A549 (cell line): ENCODE data around the gene COG8. TPM values are rescaled to one million over a fixed set of nuclear protein-coding genes. Genes with fewer than 3 reads are reported as not detected.

Experiments used
- ATAC-seq, 2 experiments: fragments of 200-7000 bp in 1 of 2; fragments of >200 bp in 1 of 2; cut with Nextera tagmentation in 1 of 2; cut with Tn5 transposase in 1 of 2; 3 replicates each; pipeline versions ENCODE4 v1.8.0 to v1.9.1; 2018 to 2020; ENCODE audit warnings: mild to moderate bottlenecking in 1 of 2, moderate library complexity in 1 of 2
- CTCF ChIA-PET: fragments of 300-600 bp; sonication (Branson Sonifier 250); formaldehyde crosslinking; extraction: SDS; loops from one replicate; lab custom pipeline; 2021; ENCODE audit warnings: antibody characterized with exemption, inconsistent platforms; lab: Yijun Ruan, JAX
- POLR2A ChIA-PET: fragments of 350-600 bp; formaldehyde crosslinking; extraction: SDS; loops from one replicate; lab custom pipeline; 2021; ENCODE audit warnings: antibody characterized with exemption, inconsistent platforms; lab: Yijun Ruan, JAX
- DNase-seq, 2 experiments: peaks; one replicate each; pipeline versions ENCODE4 v3.0.0 to v3.0.0-alpha.2; 2011 to 2016; ENCODE audit warnings: low read depth in 1 of 2, low spot score in 1 of 2
- FAIRE-seq: peaks from 2 replicates; lab custom pipeline; 2011; peaks lifted over from hg19 to GRCh38; lab: Jason Lieb, UNC
- H3K27ac ChIP-seq, 2 experiments: fragments of >200 bp; sonication (Bioruptor Twin); formaldehyde crosslinking; 3 replicates each; pipeline ENCODE4 v1.5.1; 2016 to 2017
- H3K4me1 ChIP-seq: fragments of >200 bp; sonication (Bioruptor Twin); formaldehyde crosslinking; 3 replicates; pipeline ENCODE4 v1.6.1; 2016
- H3K4me2 ChIP-seq: fragments of >200 bp; sonication (Bioruptor Twin); formaldehyde crosslinking; 3 replicates; pipeline ENCODE4 v1.6.1; 2016
- H3K4me3 ChIP-seq: fragments of >200 bp; sonication (Bioruptor Twin); formaldehyde crosslinking; 3 replicates; pipeline ENCODE4 v1.5.1; 2016
- H3K9me3 ChIP-seq: fragments of >200 bp; sonication (Bioruptor Twin); formaldehyde crosslinking; 3 replicates; pipeline ENCODE4 v1.6.1; 2016
- CBX2 ChIP-seq: fragments of 200-600 bp; sonication (generic); IDR thresholded peaks from 2 replicates; pipeline ENCODE4 v1.6.1; 2016; ENCODE audit warnings: low read depth, mild to moderate bottlenecking, borderline replicate concordance
- CBX8 ChIP-seq: fragments of 200-600 bp; sonication (generic); IDR thresholded peaks from 2 replicates; pipeline ENCODE4 v1.6.1; 2016
- CHD4 ChIP-seq: fragments of 200-600 bp; sonication (generic); IDR thresholded peaks from 2 replicates; pipeline ENCODE4 v1.6.1; 2016; ENCODE audit warnings: antibody characterized with exemption, mild to moderate bottlenecking, borderline replicate concordance
- EHF ChIP-seq: fragments of 250-450 bp; sonication (Bioruptor Pico); IDR thresholded peaks from 2 replicates; pipeline ENCODE4 v1.5.0; 2020; ENCODE audit warnings: mild to moderate bottlenecking
- EHMT2 ChIP-seq: fragments of 200-600 bp; sonication (generic); IDR thresholded peaks from 2 replicates; pipeline ENCODE4 v1.6.1; 2016; ENCODE audit warnings: antibody characterized with exemption, low read depth, mild to moderate bottlenecking, moderate library complexity
- FOSL2 ChIP-seq, 2 experiments: fragments of 450-650 bp in 1 of 2; fragments of >200 bp in 1 of 2; sonication (Bioruptor Twin) in 1 of 2; formaldehyde crosslinking; IDR thresholded peaks; 2 replicates each; pipeline versions ENCODE4 v1.5.0 to v1.6.1; 2016 to 2020; ENCODE audit warnings: mild to moderate bottlenecking in 1 of 2, moderate library complexity in 1 of 2
- HOXA7 ChIP-seq: fragments of 250-450 bp; sonication (Bioruptor Pico); IDR thresholded peaks from 2 replicates; pipeline ENCODE4 v1.5.0; 2020; ENCODE audit warnings: mild to moderate bottlenecking, moderate library complexity
- HOXB13 ChIP-seq: fragments of 250-450 bp; sonication (Bioruptor Pico); IDR thresholded peaks from 2 replicates; pipeline ENCODE4 v1.5.0; 2020; ENCODE audit warnings: low read depth, mild to moderate bottlenecking, moderate library complexity
- HOXB5 ChIP-seq: fragments of 250-450 bp; sonication (Bioruptor Pico); IDR thresholded peaks from 2 replicates; pipeline ENCODE4 v1.5.0; 2020; ENCODE audit warnings: mild to moderate bottlenecking, moderate library complexity
- JUN ChIP-seq, 2 experiments: fragments of >200 bp; sonication (Bioruptor Twin); formaldehyde crosslinking; IDR thresholded peaks; 2 replicates in 1 of 2; 3 replicates in 1 of 2; pipeline ENCODE4 v1.6.1; 2016 to 2017
- NFE2L2 ChIP-seq: fragments of 150-350 bp; conservative IDR thresholded peaks from 2 replicates; pipeline ENCODE4 v1.6.1; 2014; ENCODE audit warnings: low read length
- PHF8 ChIP-seq: fragments of 200-600 bp; sonication (generic); IDR thresholded peaks from 2 replicates; pipeline ENCODE4 v1.6.1; 2016; ENCODE audit warnings: low read depth, mild to moderate bottlenecking, antibody characterized with exemption, moderate library complexity, borderline replicate concordance
- POLR2AphosphoS2 ChIP-seq: conservative IDR thresholded peaks from 2 replicates; pipeline ENCODE4 v1.6.1; 2012; ENCODE audit warnings: low read length, improper control_type of control experiment, inconsistent platforms
- RAD21 ChIP-seq, 2 experiments: fragments of >200 bp in 1 of 2; sonication (Bioruptor Twin) in 1 of 2; formaldehyde crosslinking in 1 of 2; IDR thresholded peaks in 1 of 2; conservative IDR thresholded peaks in 1 of 2; 2 replicates in 1 of 2; 3 replicates in 1 of 2; pipeline ENCODE4 v1.6.1; 2012 to 2018; ENCODE audit warnings: inconsistent platforms in 1 of 2
- RARB ChIP-seq: fragments of 250-450 bp; sonication (Bioruptor Pico); IDR thresholded peaks from 2 replicates; pipeline ENCODE4 v1.8.0; 2021; ENCODE audit warnings: mild to moderate bottlenecking, moderate library complexity
- SREBF2 ChIP-seq: fragments of 450-650 bp; IDR thresholded peaks from 2 replicates; pipeline ENCODE4 v1.6.1; 2014; ENCODE audit warnings: mild to moderate bottlenecking, moderate library complexity
- TP53 ChIP-seq: fragments of 250-450 bp; sonication (Bioruptor Pico); IDR thresholded peaks from 2 replicates; pipeline ENCODE4 v1.5.0; 2021; ENCODE audit warnings: mild to moderate bottlenecking, moderate library complexity
- ZC3H11A ChIP-seq: fragments of 450-650 bp; IDR thresholded peaks from 2 replicates; pipeline ENCODE4 v1.6.1; 2014; ENCODE audit warnings: antibody characterized with exemption, mild to moderate bottlenecking
- ZNF302 ChIP-seq: fragments of 250-450 bp; sonication (Bioruptor Pico); IDR thresholded peaks from 2 replicates; pipeline ENCODE4 v1.9.0; 2021; ENCODE audit warnings: inconsistent platforms, mild to moderate bottlenecking, moderate library complexity
- WGBS: methylation state at CpG from one replicate; pipeline ENCODE4 v1.1.6; 2017; ENCODE audit errors: missing lambda C conversion rate; 5-methylcytosine and 5-hydroxymethylcytosine counted together
- polyA plus RNA-seq, 4 experiments: library from polyadenylated mRNA; depleted of rRNA in 3 of 4; stranded (reverse); fragments of >200 nt; fragmentation: RNase III in 1 of 4; extraction: RNeasy Plus Mini Kit Qiagen cat#74134 plus additional on column Dnase treatment in 1 of 4; gene quantifications; 2 replicates in 3 of 4; 3 replicates in 1 of 4; pipeline ENCODE4 v1.2.3, GENCODE V29; 2011 to 2017
- TF ChIP-seq, protein P1 (sequence below): fragments of 250-450 bp; sonication (Bioruptor Pico); IDR thresholded peaks from 2 replicates; pipeline ENCODE4 v1.5.0; 2020; ENCODE audit warnings: low read depth, mild to moderate bottlenecking, moderate library complexity
- TF ChIP-seq, protein P2 (sequence below): fragments of >200 bp; sonication (Bioruptor Twin); formaldehyde crosslinking; IDR thresholded peaks from 3 replicates; pipeline ENCODE4 v1.6.1; 2016
- TF ChIP-seq, protein P3 (sequence below): fragments of >200 bp; sonication (Bioruptor Twin); formaldehyde crosslinking; IDR thresholded peaks from 3 replicates; pipeline ENCODE4 v1.5.1; 2016
- TF ChIP-seq, protein P4 (sequence below): IDR thresholded peaks from 2 replicates; pipeline ENCODE4 v1.6.1; 2012
- TF ChIP-seq, protein P5 (sequence below): fragments of 250-450 bp; sonication (Bioruptor Pico); IDR thresholded peaks from 2 replicates; pipeline ENCODE4 v1.5.0; 2021; ENCODE audit warnings: mild to moderate bottlenecking, moderate library complexity, borderline replicate concordance

The COG8 gene
- polyA plus RNA-seq, 2 of the 4 experiments (the other 2 are of a cell fraction): 21.4 to 24.3 TPM

DNA sequence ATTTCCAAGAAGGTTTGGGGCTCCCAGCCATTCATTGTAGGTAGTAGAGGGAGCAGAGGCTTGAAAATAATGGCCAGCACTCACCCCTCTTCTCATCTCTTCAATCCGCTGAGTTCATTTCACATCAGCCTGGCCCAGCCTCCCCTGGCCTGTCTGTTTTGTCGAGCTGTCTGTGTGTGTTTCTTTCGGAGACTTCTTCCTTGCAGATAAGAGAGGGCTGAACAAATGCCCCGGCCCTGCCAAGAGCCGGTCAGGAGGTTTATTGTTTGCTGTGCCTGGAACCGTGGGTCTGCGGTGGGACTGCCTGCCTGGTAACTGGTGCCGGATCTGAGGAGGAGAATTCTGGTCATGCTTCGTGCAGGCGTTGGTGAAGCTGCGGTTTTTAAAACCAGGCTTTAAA is 24.8 kb downstream of the COG8 start:
- no peak overlapping the region for H3K4me2 ChIP-seq

DNA sequence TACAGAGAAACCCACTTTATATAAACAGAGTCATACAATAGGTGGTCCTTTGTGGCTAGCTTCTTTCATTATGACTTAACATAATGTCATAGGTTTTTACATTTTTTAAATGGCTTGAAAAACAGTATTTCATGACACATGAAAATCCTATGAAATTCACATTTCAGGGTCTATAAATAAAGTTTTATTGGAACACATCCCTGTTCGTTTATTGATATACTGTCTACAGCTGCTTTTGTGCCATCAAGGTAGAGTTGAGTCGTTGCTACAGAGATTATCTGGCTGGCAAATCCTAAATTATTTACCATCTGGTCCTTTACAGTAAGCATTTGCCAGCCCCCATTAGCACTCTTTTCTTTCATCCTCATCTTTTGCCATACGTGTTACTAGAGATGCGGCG is 25.9 kb downstream of the COG8 start:
- Histone ChIP-seq H3K4me1 (peaks cover 13% of the 10 kb centered on the region; the same call in 2 of the 3 replicates), H3K9me3 (no peaks in the 10 kb centered on the region)
- no peak for FAIRE-seq
- no peak for TF ChIP-seq POLR2AphosphoS2
- no peak for TF ChIP-seq ZC3H11A
- TF ChIP-seq HOXA7: no peak
- no peak for TF ChIP-seq SREBF2
- TF ChIP-seq RARB (CRISPR knock-in tag): no peak
- TF ChIP-seq EHMT2: no peak
- no peak for TF ChIP-seq EHF
- no peak for TF ChIP-seq CBX2
- TF ChIP-seq, protein P1, sequence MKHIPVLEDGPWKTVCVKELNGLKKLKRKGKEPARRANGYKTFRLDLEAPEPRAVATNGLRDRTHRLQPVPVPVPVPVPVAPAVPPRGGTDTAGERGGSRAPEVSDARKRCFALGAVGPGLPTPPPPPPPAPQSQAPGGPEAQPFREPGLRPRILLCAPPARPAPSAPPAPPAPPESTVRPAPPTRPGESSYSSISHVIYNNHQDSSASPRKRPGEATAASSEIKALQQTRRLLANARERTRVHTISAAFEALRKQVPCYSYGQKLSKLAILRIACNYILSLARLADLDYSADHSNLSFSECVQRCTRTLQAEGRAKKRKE: no peak
- TF ChIP-seq CBX8: no peak
- TF ChIP-seq, protein P2, sequence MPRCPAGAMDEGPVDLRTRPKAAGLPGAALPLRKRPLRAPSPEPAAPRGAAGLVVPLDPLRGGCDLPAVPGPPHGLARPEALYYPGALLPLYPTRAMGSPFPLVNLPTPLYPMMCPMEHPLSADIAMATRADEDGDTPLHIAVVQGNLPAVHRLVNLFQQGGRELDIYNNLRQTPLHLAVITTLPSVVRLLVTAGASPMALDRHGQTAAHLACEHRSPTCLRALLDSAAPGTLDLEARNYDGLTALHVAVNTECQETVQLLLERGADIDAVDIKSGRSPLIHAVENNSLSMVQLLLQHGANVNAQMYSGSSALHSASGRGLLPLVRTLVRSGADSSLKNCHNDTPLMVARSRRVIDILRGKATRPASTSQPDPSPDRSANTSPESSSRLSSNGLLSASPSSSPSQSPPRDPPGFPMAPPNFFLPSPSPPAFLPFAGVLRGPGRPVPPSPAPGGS: no peak
- no peak for TF ChIP-seq FOSL2 (IDR thresholded peaks at IDR 0.05)
- TF ChIP-seq FOSL2 (CRISPR knock-in tag; IDR thresholded peaks at IDR 0.05): no peak
- TF ChIP-seq, protein P3, sequence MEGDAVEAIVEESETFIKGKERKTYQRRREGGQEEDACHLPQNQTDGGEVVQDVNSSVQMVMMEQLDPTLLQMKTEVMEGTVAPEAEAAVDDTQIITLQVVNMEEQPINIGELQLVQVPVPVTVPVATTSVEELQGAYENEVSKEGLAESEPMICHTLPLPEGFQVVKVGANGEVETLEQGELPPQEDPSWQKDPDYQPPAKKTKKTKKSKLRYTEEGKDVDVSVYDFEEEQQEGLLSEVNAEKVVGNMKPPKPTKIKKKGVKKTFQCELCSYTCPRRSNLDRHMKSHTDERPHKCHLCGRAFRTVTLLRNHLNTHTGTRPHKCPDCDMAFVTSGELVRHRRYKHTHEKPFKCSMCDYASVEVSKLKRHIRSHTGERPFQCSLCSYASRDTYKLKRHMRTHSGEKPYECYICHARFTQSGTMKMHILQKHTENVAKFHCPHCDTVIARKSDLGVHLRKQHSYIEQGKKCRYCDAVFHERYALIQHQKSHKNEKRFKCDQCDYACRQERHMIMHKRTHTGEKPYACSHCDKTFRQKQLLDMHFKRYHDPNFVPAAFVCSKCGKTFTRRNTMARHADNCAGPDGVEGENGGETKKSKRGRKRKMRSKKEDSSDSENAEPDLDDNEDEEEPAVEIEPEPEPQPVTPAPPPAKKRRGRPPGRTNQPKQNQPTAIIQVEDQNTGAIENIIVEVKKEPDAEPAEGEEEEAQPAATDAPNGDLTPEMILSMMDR: no peak
- TF ChIP-seq HOXB13 (CRISPR knock-in tag): no peak
- TF ChIP-seq NFE2L2: no peak
- TF ChIP-seq, all 56 proteins: peak for 0
- H3K27ac ChIP-seq: no peak overlapping the region
- ATAC-seq (no peak), DNase-seq (no peak)
- CTCF ChIA-PET: interaction anchor here (1.2 to 3.8 kb wide), 2 partner anchors 11 to 25 kb away, joined by 6 to 31 read pairs; no protein-coding TSS in a partner anchor
- POLR2A ChIA-PET: no interaction called here
- no peak overlapping the region for H3K4me3 ChIP-seq
- WGBS: 85% methylated on average over 5 of the region's 5 CpGs
- H3K4me2 ChIP-seq: no peak overlapping the region

More for the DNA sequence above, 24.8 kb downstream of the COG8 start:
- TF ChIP-seq CHD4 (no peak), SREBF2 (no peak)
- TF ChIP-seq, all 56 proteins: peak for 0
- H3K27ac ChIP-seq: no peak overlapping the region
- H3K4me1 ChIP-seq: peaks cover 13% of the 10 kb centered on the region; the same call in 2 of the 3 replicates
- DNase-seq: no peak
- FAIRE-seq: no peak
- ChIA-PET CTCF (interaction anchor here (0.9 to 1.8 kb wide), 3 partner anchors 16 to 164 kb away, joined by 3 to 8 read pairs (median 3); partner anchors contain the start of gene PDF), POLR2A (no interaction called here)
- WGBS: 90% methylated on average over 11 of the region's 11 CpGs
- H3K9me3 ChIP-seq: no peaks in the 10 kb centered on the region
- H3K4me3 ChIP-seq: no peak overlapping the region
- no peak for ATAC-seq

DNA sequence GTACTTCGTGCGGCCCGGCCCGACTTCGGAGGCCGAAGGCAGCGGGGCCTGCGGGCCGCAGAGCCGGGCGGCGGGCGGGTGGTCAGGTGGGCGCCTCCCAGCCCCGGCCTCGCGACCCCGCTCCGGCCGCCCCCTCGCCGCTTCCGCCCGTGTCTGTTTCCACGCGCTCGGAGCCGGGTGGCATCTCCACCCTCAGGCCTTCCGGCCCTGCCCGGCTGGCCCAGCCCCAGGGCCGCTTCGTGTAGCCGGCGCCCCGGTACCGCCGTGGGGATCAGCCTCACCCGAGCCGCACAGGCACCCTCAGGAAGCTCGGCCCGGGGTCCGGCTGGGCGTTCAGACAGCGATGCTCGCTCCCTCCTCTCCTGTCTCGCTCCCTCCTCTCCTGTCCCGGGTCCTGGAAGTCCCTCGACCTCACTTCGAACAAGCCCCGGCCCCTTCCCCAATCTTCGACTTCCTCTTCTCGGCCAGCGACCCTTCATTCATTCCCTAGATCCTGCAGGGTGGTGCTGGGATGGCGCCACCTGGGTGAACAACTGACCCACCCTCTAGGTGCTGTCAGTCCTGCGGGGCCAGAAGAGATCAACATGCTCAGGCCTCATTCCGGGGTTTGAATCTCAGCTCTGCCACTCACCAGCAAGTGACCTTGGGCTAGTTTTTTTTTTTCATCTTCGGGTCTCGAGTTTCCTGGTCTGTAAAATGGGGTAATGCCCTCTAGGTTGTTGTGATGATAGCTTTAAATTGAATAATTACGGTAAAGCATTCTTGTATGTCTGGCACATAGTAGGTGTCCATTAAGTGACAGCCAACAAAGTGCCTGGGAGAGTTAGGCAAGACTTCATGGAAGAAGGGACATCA is 27.6 kb downstream of the COG8 start:
- 2% methylated on average over 14 of the region's 59 CpGs for WGBS
- FAIRE-seq (no peak), DNase-seq (peak; percentile 56 to 58), ATAC-seq (peak; percentile 72 to 84)
- Histone ChIP-seq H3K27ac (peak overlapping the region; percentile 93 to 94), H3K4me3 (peak overlapping the region; percentile 97), H3K4me2 (peak overlapping the region; percentile 99), H3K9me3 (no peaks in the 10 kb centered on the region), H3K4me1 (peaks cover 13% of the 10 kb centered on the region; the same call in 2 of the 3 replicates)
- CTCF ChIA-PET: interaction anchor here (0.6 to 3.8 kb wide), 9 partner anchors 10 to 468 kb away, joined by 3 to 31 read pairs (median 3); partner anchors contain the start of gene PDF
- POLR2A ChIA-PET: interaction anchor here (0.7 kb wide), 1 partner anchor 21 kb away, joined by 3 read pairs; no protein-coding TSS in a partner anchor
- TF ChIP-seq JUN (IDR thresholded peaks at IDR 0.05): 0 out of 5 replicates have a peak, but pooled peaks of 1 of the 2 experiments have one; percentile 8
- TF ChIP-seq, protein P4, sequence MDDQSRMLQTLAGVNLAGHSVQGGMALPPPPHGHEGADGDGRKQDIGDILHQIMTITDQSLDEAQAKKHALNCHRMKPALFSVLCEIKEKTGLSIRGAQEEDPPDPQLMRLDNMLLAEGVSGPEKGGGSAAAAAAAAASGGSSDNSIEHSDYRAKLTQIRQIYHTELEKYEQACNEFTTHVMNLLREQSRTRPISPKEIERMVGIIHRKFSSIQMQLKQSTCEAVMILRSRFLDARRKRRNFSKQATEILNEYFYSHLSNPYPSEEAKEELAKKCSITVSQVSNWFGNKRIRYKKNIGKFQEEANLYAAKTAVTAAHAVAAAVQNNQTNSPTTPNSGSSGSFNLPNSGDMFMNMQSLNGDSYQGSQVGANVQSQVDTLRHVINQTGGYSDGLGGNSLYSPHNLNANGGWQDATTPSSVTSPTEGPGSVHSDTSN: no peak
- peak; percentile 63; the same call in 1 of the 2 replicates for TF ChIP-seq TP53 (CRISPR knock-in tag)
- 0 out of 2 replicates have a peak, but pooled peaks have one; percentile 9 for TF ChIP-seq HOXB5 (CRISPR knock-in tag)
- TF ChIP-seq, protein P5, sequence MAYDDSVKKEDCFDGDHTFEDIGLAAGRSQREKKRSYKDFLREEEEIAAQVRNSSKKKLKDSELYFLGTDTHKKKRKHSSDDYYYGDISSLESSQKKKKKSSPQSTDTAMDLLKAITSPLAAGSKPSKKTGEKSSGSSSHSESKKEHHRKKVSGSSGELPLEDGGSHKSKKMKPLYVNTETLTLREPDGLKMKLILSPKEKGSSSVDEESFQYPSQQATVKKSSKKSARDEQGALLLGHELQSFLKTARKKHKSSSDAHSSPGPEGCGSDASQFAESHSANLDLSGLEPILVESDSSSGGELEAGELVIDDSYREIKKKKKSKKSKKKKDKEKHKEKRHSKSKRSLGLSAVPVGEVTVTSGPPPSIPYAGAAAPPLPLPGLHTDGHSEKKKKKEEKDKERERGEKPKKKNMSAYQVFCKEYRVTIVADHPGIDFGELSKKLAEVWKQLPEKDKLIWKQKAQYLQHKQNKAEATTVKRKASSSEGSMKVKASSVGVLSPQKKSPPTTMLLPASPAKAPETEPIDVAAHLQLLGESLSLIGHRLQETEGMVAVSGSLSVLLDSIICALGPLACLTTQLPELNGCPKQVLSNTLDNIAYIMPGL (CRISPR knock-in tag): no peak
- 0 out of 5 replicates have a peak, but pooled peaks of 1 of the 2 experiments have one; percentile 3 for TF ChIP-seq RAD21 (conservative IDR thresholded peaks at IDR 0.05 in 1 of 2, IDR thresholded peaks at IDR 0.05 in 1 of 2)
- TF ChIP-seq PHF8: peak; percentile 20; the same call in 1 of the 2 replicates
- TF ChIP-seq ZNF302 (CRISPR knock-in tag): no peak
